Activated T-helper 2 cell treated with anti-CD3 and anti-CD28 coated beads, Interferon-gamma antibody, Interleukin-2, Interleukin-4, amounts not matched to agents 10 μg/mL and 5 μg/mL and 100 μg/mL, durations not matched to agents 14 hours and 24 hours and 36 hours (primary cell): Measurements from ENCODE around the gene OTP. TPM values are rescaled to one million over a fixed set of nuclear protein-coding genes. Genes with fewer than 3 reads are reported as not detected.

Experiments
- DNase-seq: peaks from one replicate; pipeline ENCODE4 v3.0.0; 2021; ENCODE audit warnings: low spot score
- H3K27ac Mint-ChIP-seq: one replicate; pipeline ENCODE4 v1.8.0; 2021; ENCODE audit warnings: mixed read lengths
- H3K27me3 Mint-ChIP-seq: one replicate; pipeline ENCODE4 v1.8.0; 2021; ENCODE audit warnings: low read depth, mixed read lengths
- H3K36me3 Mint-ChIP-seq: one replicate; pipeline ENCODE4 v1.8.0; 2021; ENCODE audit warnings: low read depth, mixed read lengths
- H3K4me1 Mint-ChIP-seq: one replicate; pipeline ENCODE4 v1.8.0; 2021; ENCODE audit warnings: low read depth, mixed read lengths
- H3K4me3 Mint-ChIP-seq: one replicate; pipeline ENCODE4 v1.8.0; 2021; ENCODE audit warnings: low read depth, mild to moderate bottlenecking, moderate library complexity, mixed read lengths
- H3K9me3 Mint-ChIP-seq: one replicate; pipeline ENCODE4 v1.8.0; 2021; ENCODE audit warnings: mixed read lengths
- intact Hi-C: fragments of 100-400 bp; cut with micrococcal nuclease; formaldehyde crosslinking; loops from one replicate; pipeline ENCODE4 v1.15.1; 2023
- total RNA-seq: library from RNA; stranded (reverse); gene quantifications from 2 replicates; pipeline ENCODE4 v1.2.3, GENCODE V29; 2022

The OTP gene
- total RNA-seq, 1 donor from 2014 or later = not detected

- intact Hi-C loops = loop anchor here (10.0 kb wide), 1 partner anchor 681 kb away; the partner anchor contains the start of gene CRHBP
- Mint-ChIP-seq H3K27me3 (peaks cover 72% of the 10 kb centered on the region), H3K27ac (peak overlapping the region; percentile 46), H3K9me3 (peaks cover 6% of the 10 kb centered on the region), H3K36me3 (peaks cover 3% of the 10 kb centered on the region), H3K4me3 (no peak overlapping the region), H3K4me1 (peaks cover 10% of the 10 kb centered on the region)
- DNase-seq = no peak
These were observed 2.4 kb downstream of the OTP start for GRCh38 chr5:77635917-77636640.

GRCh38 chr5:77635067-77635916, 3.2 kb downstream of the OTP start:
- Mint-ChIP-seq H3K9me3 (peaks cover 6% of the 10 kb centered on the region), H3K27me3 (peaks cover 69% of the 10 kb centered on the region), H3K4me3 (no peak overlapping the region), H3K4me1 (peaks cover 10% of the 10 kb centered on the region), H3K36me3 (peaks cover 3% of the 10 kb centered on the region), H3K27ac (no peak overlapping the region)
- intact Hi-C loops = loop anchor here (10.0 kb wide), 1 partner anchor 680 kb away; the partner anchor contains the start of gene CRHBP
- no peak for DNase-seq

- no peak overlapping the region for H3K4me3 Mint-ChIP-seq
- peaks cover 13% of the 10 kb centered on the region for H3K4me1 Mint-ChIP-seq
- intact Hi-C loops = loop anchor here (2.0 to 10.0 kb wide), 2 partner anchors 489 to 679 kb away; partner anchors contain the start of gene CRHBP
- no peak overlapping the region for H3K27ac Mint-ChIP-seq
- H3K9me3 Mint-ChIP-seq = peaks cover 6% of the 10 kb centered on the region
- peaks cover 67% of the 10 kb centered on the region for H3K27me3 Mint-ChIP-seq
- H3K36me3 Mint-ChIP-seq = peaks cover 3% of the 10 kb centered on the region
- no peak for DNase-seq
These were observed 4.8 kb downstream of the OTP start for GRCh38 chr5:77633709-77634108.

DNA sequence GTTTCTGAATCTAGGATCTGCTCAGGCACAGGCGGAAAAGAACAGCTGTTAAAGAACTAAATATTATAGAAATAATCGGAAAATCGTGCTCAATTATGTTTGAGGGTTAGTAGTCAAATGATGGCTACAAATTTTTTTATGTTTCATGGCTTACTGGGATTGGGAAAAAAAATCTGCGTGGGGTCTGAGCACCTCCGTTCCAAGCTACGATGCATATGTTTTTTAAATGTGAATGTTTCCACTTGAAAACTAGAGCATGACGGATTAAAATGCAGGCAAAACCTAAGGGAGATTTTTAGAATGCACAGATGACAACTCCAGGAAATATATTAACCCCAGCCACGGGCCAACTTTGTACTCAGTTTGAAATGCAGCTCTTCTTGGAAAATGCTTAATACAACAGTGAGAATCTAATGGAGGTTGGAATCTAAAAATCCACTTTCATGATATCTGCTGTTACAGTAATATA, 5.3 kb downstream of the OTP start:
- H3K4me1 Mint-ChIP-seq = peaks cover 13% of the 10 kb centered on the region
- peaks cover 6% of the 10 kb centered on the region for H3K9me3 Mint-ChIP-seq
- DNase-seq = no peak
- H3K27me3 Mint-ChIP-seq = peaks cover 72% of the 10 kb centered on the region
- no peak overlapping the region for H3K27ac Mint-ChIP-seq
- intact Hi-C loops = loop anchor here (2.0 to 10.0 kb wide), 2 partner anchors 488 to 678 kb away; partner anchors contain the start of gene CRHBP
- H3K36me3 Mint-ChIP-seq = peaks cover 3% of the 10 kb centered on the region
- no peak overlapping the region for H3K4me3 Mint-ChIP-seq

- peaks cover 71% of the 10 kb centered on the region for H3K27me3 Mint-ChIP-seq
- H3K4me3 Mint-ChIP-seq = no peak overlapping the region
- H3K9me3 Mint-ChIP-seq = peaks cover 6% of the 10 kb centered on the region
- H3K36me3 Mint-ChIP-seq = peaks cover 3% of the 10 kb centered on the region
- peak overlapping the region; percentile 1 for H3K27ac Mint-ChIP-seq
- intact Hi-C loops = loop anchor here (2.0 to 10.0 kb wide), 2 partner anchors 488 to 678 kb away; partner anchors contain the start of gene CRHBP
- peaks cover 13% of the 10 kb centered on the region for H3K4me1 Mint-ChIP-seq
- DNase-seq = no peak
These were observed 5.8 kb downstream of the OTP start for GRCh38 chr5:77632526-77633206.

- Mint-ChIP-seq H3K9me3 (no peaks in the 10 kb centered on the region), H3K4me3 (peak overlapping the region; percentile 75), H3K4me1 (peaks cover 12% of the 10 kb centered on the region), H3K27me3 (peaks cover 73% of the 10 kb centered on the region), H3K36me3 (no peaks in the 10 kb centered on the region), H3K27ac (no peak overlapping the region)
- intact Hi-C loops = loop anchor here (10.0 kb wide), 1 partner anchor 675 kb away; the partner anchor contains the start of gene CRHBP
- peak; percentile 49 for DNase-seq
These were observed 8.3 kb downstream of the OTP start for GRCh38 chr5:77630114-77630680.

DNA sequence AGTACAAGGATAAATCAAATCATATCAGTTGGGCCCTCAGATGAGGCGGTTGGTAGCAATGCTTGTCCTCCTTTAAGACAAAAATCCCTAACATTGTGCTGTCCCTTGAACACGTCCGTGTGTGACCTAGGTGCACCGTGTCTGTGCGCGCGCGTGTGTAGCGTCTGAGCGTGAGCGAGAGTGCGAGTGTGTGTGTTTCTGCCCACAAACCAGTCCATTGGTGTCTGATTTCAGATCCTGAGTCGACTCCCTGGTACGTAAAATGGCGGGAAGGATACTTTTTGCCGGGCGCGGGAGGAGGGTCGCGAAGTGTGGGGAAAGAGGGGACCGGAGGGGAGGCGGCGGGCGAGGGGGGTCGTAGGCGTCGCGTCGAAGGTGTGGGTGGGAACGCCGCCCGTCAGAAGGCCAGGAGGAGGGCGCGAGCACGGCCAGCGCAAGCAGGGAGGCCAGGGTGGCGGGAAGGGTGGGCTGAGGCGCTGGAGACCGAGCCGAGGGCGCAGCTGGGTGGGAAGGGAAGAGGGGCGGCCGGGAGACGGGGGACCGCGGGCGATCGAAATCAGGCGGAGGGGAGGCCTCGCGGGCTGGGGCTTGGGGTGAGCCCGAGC, 8.9 kb downstream of the OTP start:
- Mint-ChIP-seq H3K4me3 (peak overlapping the region; percentile 68), H3K36me3 (no peaks in the 10 kb centered on the region), H3K4me1 (peaks cover 12% of the 10 kb centered on the region), H3K27me3 (peaks cover 77% of the 10 kb centered on the region), H3K9me3 (no peaks in the 10 kb centered on the region), H3K27ac (no peak overlapping the region)
- intact Hi-C loops = loop anchor here (1.0 to 10.0 kb wide), 2 partner anchors 11 to 675 kb away; partner anchors contain the start of gene CRHBP
- DNase-seq = no peak

- Mint-ChIP-seq H3K9me3 (no peaks in the 10 kb centered on the region), H3K4me3 (peak overlapping the region; percentile 68), H3K4me1 (peaks cover 12% of the 10 kb centered on the region), H3K27me3 (peaks cover 78% of the 10 kb centered on the region), H3K27ac (no peak overlapping the region), H3K36me3 (no peaks in the 10 kb centered on the region)
- DNase-seq = no peak
- intact Hi-C loops = loop anchor here (1.0 kb wide), 1 partner anchor 11 kb away; no protein-coding TSS in a partner anchor
These were observed 9.5 kb downstream of the OTP start for GRCh38 chr5:77628840-77629508.

GRCh38 chr5:77627869-77628674, 10.4 kb downstream of the OTP start:
- intact Hi-C loops = no loop called here
- peaks cover 12% of the 10 kb centered on the region for H3K4me1 Mint-ChIP-seq
- H3K27ac Mint-ChIP-seq = no peak overlapping the region
- no peak overlapping the region for H3K4me3 Mint-ChIP-seq
- H3K27me3 Mint-ChIP-seq = peaks cover 77% of the 10 kb centered on the region
- no peaks in the 10 kb centered on the region for H3K9me3 Mint-ChIP-seq
- H3K36me3 Mint-ChIP-seq = no peaks in the 10 kb centered on the region
- no peak for DNase-seq

GRCh38 chr5:77623203-77623740, 15.2 kb downstream of the OTP start:
- Mint-ChIP-seq H3K27me3 (peaks cover 50% of the 10 kb centered on the region), H3K4me3 (no peak overlapping the region), H3K9me3 (no peaks in the 10 kb centered on the region), H3K27ac (no peak overlapping the region), H3K36me3 (no peaks in the 10 kb centered on the region), H3K4me1 (no peaks in the 10 kb centered on the region)
- DNase-seq = no peak
- intact Hi-C loops = no loop called here
